Esophagus squamous epithelium (tissue), 5 donors: ENCODE measurements around the gene AGO3. TPM values are rescaled to one million over a fixed set of nuclear protein-coding genes. Genes with fewer than 3 reads are reported as not detected.

Experiments
- DNase-seq: peaks from one replicate; lab custom pipeline; 2025; lab: John Stamatoyannopoulos, UW
- H3K27ac ChIP-seq, 4 donors: fragments of 200-600 bp; sonication (generic); one replicate each; pipeline ENCODE4 v1.5.1; 2016 to 2019; ENCODE audit warnings: mild to moderate bottlenecking in 1 of 4
- H3K27me3 ChIP-seq, 4 donors: fragments of 200-600 bp; sonication (generic); 1 replicate in 3 of 4; 2 replicates in 1 of 4; pipeline versions ENCODE4 v1.5.1 to v1.6.0; 2017 to 2021; ENCODE audit warnings: antibody characterized with exemption in 1 of 4
- H3K36me3 ChIP-seq, 3 donors: fragments of 200-600 bp; sonication (generic); one replicate each; pipeline ENCODE4 v1.5.1; 2016 to 2019
- H3K4me1 ChIP-seq, 3 donors: fragments of 200-600 bp; sonication (generic); one replicate each; pipeline ENCODE4 v1.5.1; 2017 to 2019
- H3K4me3 ChIP-seq, 4 donors: fragments of 200-600 bp; sonication (generic); 1 replicate in 3 of 4; 2 replicates in 1 of 4; pipeline ENCODE4 v1.5.1; 2016 to 2019; ENCODE audit warnings: mild to moderate bottlenecking in 2 of 4, moderate library complexity in 1 of 4
- H3K9me3 ChIP-seq, 3 donors: fragments of 200-600 bp; sonication (generic); one replicate each; pipeline ENCODE4 v1.5.1; 2016 to 2019
- POLR2A ChIP-seq, 4 donors: fragments of 450-650 bp; IDR thresholded peaks; one replicate each; pipeline ENCODE4 v1.6.1; 2017; ENCODE audit warnings: antibody characterized with exemption in 4 of 4, mild to moderate bottlenecking in 4 of 4, moderate library complexity in 3 of 4
- WGBS, 2 donors: methylation state at CpG; one replicate each; pipeline ENCODE4 v1.1.5; 2018; 5-methylcytosine and 5-hydroxymethylcytosine counted together
- intact Hi-C: fragments of 100-400 bp; cut with DNase I; formaldehyde crosslinking; loops from one replicate; pipeline ENCODE4 v1.15.0; 2022
- total RNA-seq, 4 donors: library from RNA; depleted of rRNA; stranded (reverse); fragments of >200 nt; gene quantifications; one replicate each; pipeline ENCODE4 v1.1.0, GENCODE V29; 2016
- TF ChIP-seq, protein P1 (sequence below), 6 experiments: fragments of 450-650 bp in 4 of 6; fragments of 200-600 bp in 2 of 6; sonication (generic) in 2 of 6; IDR thresholded peaks; one replicate each; pipeline ENCODE4 v1.5.1; 2016 to 2019; ENCODE audit warnings: antibody characterized with exemption in 6 of 6, mild to moderate bottlenecking in 4 of 6, moderate library complexity in 4 of 6
- donor health status: DM: yes; HTN: yes; CAD: no.

The AGO3 gene
- total RNA-seq, 4 donors from 2014 or later, result 8.1 to 17.0 (median 12.0) TPM

- peaks cover 0 to 44% (median 19%) of the 10 kb centered on the region in 3 donors for H3K4me1 ChIP-seq
- H3K27me3 ChIP-seq, result no peaks in the 10 kb centered on the region
- intact Hi-C loops, result no loop called here
- no peak overlapping the region for H3K4me3 ChIP-seq
- TF ChIP-seq, protein P1, sequence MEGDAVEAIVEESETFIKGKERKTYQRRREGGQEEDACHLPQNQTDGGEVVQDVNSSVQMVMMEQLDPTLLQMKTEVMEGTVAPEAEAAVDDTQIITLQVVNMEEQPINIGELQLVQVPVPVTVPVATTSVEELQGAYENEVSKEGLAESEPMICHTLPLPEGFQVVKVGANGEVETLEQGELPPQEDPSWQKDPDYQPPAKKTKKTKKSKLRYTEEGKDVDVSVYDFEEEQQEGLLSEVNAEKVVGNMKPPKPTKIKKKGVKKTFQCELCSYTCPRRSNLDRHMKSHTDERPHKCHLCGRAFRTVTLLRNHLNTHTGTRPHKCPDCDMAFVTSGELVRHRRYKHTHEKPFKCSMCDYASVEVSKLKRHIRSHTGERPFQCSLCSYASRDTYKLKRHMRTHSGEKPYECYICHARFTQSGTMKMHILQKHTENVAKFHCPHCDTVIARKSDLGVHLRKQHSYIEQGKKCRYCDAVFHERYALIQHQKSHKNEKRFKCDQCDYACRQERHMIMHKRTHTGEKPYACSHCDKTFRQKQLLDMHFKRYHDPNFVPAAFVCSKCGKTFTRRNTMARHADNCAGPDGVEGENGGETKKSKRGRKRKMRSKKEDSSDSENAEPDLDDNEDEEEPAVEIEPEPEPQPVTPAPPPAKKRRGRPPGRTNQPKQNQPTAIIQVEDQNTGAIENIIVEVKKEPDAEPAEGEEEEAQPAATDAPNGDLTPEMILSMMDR (IDR thresholded peaks at IDR 0.05), result no peak
- TF ChIP-seq POLR2A (IDR thresholded peaks at IDR 0.05), result no peak
- H3K36me3 ChIP-seq, result no peaks in the 10 kb centered on the region
- 85 to 91% methylated on average over 3 of the region's 3 CpGs for WGBS, 2 donors
- H3K27ac ChIP-seq, result peak overlapping the region in 1 of 4 donors; percentile 34
- no peaks in the 10 kb centered on the region for H3K9me3 ChIP-seq
- DNase-seq, result no peak
These were observed 5.9 kb downstream of the AGO3 start for GRCh38 chr1:35936838-35937237.

GRCh38 chr1:35939484-35939883 lies 8.6 kb downstream of the AGO3 start:
- TF ChIP-seq, protein P1 (IDR thresholded peaks at IDR 0.05), result no peak
- TF ChIP-seq POLR2A (IDR thresholded peaks at IDR 0.05), result no peak
- intact Hi-C loops, result no loop called here
- no peaks in the 10 kb centered on the region for H3K27me3 ChIP-seq
- DNase-seq, result no peak
- peaks cover 0 to 30% (median 3%) of the 10 kb centered on the region in 3 donors for H3K4me1 ChIP-seq
- H3K27ac ChIP-seq, result no peak overlapping the region
- WGBS, 2 donors, result 93 to 96% methylated on average over 3 of the region's 3 CpGs
- H3K4me3 ChIP-seq, result no peak overlapping the region
- no peaks in the 10 kb centered on the region for H3K36me3 ChIP-seq
- no peaks in the 10 kb centered on the region for H3K9me3 ChIP-seq

- no peak overlapping the region for H3K27ac ChIP-seq
- H3K27me3 ChIP-seq, result no peaks in the 10 kb centered on the region
- H3K9me3 ChIP-seq, result no peaks in the 10 kb centered on the region
- WGBS, 2 donors, result 55 to 63% methylated on average over 2 of the region's 2 CpGs
- peaks cover 0 to 11% (median 0%) of the 10 kb centered on the region in 3 donors for H3K36me3 ChIP-seq
- intact Hi-C loops, result no loop called here
- TF ChIP-seq, protein P1 (IDR thresholded peaks at IDR 0.05), result no peak
- no peak for TF ChIP-seq POLR2A (IDR thresholded peaks at IDR 0.05)
- H3K4me1 ChIP-seq, result peaks cover 0 to 20% (median 3%) of the 10 kb centered on the region in 3 donors
- DNase-seq, result no peak
- H3K4me3 ChIP-seq, result no peak overlapping the region
These were observed 14.4 kb downstream of the AGO3 start for GRCh38 chr1:35945327-35945726.

- H3K36me3 ChIP-seq, result peaks cover 0 to 24% (median 0%) of the 10 kb centered on the region in 3 donors
- no peak overlapping the region for H3K4me3 ChIP-seq
- peaks cover 0 to 18% (median 3%) of the 10 kb centered on the region in 3 donors for H3K4me1 ChIP-seq
- H3K27me3 ChIP-seq, result no peaks in the 10 kb centered on the region
- no peak for DNase-seq
- H3K9me3 ChIP-seq, result no peaks in the 10 kb centered on the region
- no peak overlapping the region for H3K27ac ChIP-seq
- WGBS, 2 donors, result 82 to 88% methylated on average over 2 of the region's 2 CpGs
- intact Hi-C loops, result no loop called here
- TF ChIP-seq, protein P1 (IDR thresholded peaks at IDR 0.05), result no peak
- TF ChIP-seq POLR2A (IDR thresholded peaks at IDR 0.05), result no peak
These were observed 16.6 kb downstream of the AGO3 start for GRCh38 chr1:35947547-35947946.

- Histone ChIP-seq H3K4me1 (no peaks in the 10 kb centered on the region), H3K4me3 (no peak overlapping the region), H3K36me3 (peaks cover 0 to 15% (median 0%) of the 10 kb centered on the region in 3 donors), H3K27me3 (no peaks in the 10 kb centered on the region), H3K27ac (no peak overlapping the region), H3K9me3 (no peaks in the 10 kb centered on the region)
- WGBS, 2 donors, result 100% methylated on average over 1 of the region's 1 CpG
- intact Hi-C loops, result no loop called here
- no peak for TF ChIP-seq POLR2A (IDR thresholded peaks at IDR 0.05)
- TF ChIP-seq, protein P1 (IDR thresholded peaks at IDR 0.05), result no peak
- no peak for DNase-seq
These were observed 27.7 kb downstream of the AGO3 start for GRCh38 chr1:35958558-35958957.
